Skeletal muscle tissue (tissue), 4 donors: Measurements from ENCODE around the gene PRSS27. TPM values are rescaled to one million over a fixed set of nuclear protein-coding genes. Genes with fewer than 3 reads are reported as not detected.

Experiments
- H3K27ac ChIP-seq: one replicate; pipeline ENCODE4 v1.7.0; 2013; ENCODE audit warnings: mild to moderate bottlenecking, low read depth, low read length, inconsistent platforms
- H3K27me3 ChIP-seq, 3 donors: one replicate each; pipeline ENCODE4 v1.7.0; 2013; ENCODE audit warnings: low read length in 3 of 3; ENCODE audit not compliant: control insufficient read depth in 3 of 3, insufficient read depth in 3 of 3
- H3K36me3 ChIP-seq, 3 donors: one replicate each; pipeline ENCODE4 v1.7.0; 2013; ENCODE audit warnings: low read length in 3 of 3; ENCODE audit not compliant: control insufficient read depth in 3 of 3, insufficient read depth in 3 of 3
- H3K4me1 ChIP-seq, 3 donors: one replicate each; pipeline ENCODE4 v1.7.0; 2013; ENCODE audit warnings: low read length in 3 of 3, mild to moderate bottlenecking in 3 of 3; ENCODE audit not compliant: control insufficient read depth in 3 of 3, insufficient read depth in 3 of 3
- H3K4me3 ChIP-seq, 3 donors: one replicate each; pipeline ENCODE4 v1.7.0; 2013; ENCODE audit warnings: low read length in 3 of 3
- H3K9ac ChIP-seq, 3 donors: one replicate each; pipeline ENCODE4 v1.7.0; 2013; ENCODE audit warnings: low read length in 3 of 3, mild to moderate bottlenecking in 3 of 3, moderate library complexity in 2 of 3, low read depth in 1 of 3
- H3K9me3 ChIP-seq, 3 donors: one replicate each; pipeline ENCODE4 v1.7.0; 2013; ENCODE audit warnings: low read length in 3 of 3; ENCODE audit not compliant: control insufficient read depth in 3 of 3
- total RNA-seq: library from RNA; depleted of rRNA; stranded (reverse); fragments of >200 nt; gene quantifications from one replicate; pipeline ENCODE4 v1.2.3, GENCODE V29; 2014
- donor health status: Osteomylitis.

PRSS27 gene
- total RNA-seq, 1 donor from 2014 or later, result not detected

DNA sequence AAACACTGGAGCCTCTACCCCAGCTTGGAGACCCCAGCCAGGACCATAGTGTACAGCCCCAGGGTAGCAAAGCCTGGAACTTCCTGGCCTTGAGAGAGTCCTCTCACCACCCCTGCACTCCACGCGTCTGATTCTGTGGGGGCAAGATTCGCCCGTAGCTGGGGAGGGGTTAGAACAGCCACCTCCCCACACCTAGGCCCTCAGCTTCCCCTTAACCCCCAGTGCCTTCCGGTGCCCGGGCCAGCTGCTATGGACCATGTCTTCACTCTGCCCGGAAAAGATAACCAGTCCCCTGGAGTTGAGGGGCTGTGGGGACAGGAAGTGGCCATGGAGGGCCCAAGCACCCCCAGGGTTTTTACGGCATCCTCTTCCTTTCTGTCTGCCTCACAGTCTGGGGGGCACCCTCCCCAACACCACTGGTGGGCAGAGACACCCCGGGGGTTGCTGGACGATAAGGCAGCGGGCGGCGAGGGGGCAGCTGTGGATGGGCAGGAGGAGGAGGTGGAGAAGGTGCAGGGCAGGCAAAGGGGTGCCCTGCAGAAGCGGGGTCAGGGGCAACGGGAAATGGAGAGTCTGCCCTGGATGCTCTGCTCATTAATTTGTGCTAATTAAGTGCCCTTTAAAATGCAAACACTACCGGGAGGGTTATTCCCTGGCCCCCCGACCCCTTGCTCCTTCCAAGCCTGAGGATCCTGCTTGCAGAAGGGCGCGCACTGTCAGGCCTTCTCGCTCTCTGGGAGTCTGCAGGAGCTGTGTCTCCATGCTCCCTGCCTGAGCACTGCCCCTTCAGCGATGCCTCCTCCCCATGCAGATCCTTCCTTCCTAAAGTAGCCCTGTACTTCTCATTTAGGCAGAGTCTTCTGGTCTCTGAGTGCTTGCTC is 2.4 kb downstream of the PRSS27 start:
- H3K27ac ChIP-seq, result no peak overlapping the region
- no peaks in the 10 kb centered on the region for H3K36me3 ChIP-seq
- H3K4me3 ChIP-seq, result no peak overlapping the region
- no peak overlapping the region for H3K9ac ChIP-seq
- no peaks in the 10 kb centered on the region for H3K9me3 ChIP-seq
- H3K4me1 ChIP-seq, result peaks cover 10 to 18% (median 16%) of the 10 kb centered on the region in 3 donors
- H3K27me3 ChIP-seq, result peaks cover 5 to 15% (median 5%) of the 10 kb centered on the region in 3 donors

DNA sequence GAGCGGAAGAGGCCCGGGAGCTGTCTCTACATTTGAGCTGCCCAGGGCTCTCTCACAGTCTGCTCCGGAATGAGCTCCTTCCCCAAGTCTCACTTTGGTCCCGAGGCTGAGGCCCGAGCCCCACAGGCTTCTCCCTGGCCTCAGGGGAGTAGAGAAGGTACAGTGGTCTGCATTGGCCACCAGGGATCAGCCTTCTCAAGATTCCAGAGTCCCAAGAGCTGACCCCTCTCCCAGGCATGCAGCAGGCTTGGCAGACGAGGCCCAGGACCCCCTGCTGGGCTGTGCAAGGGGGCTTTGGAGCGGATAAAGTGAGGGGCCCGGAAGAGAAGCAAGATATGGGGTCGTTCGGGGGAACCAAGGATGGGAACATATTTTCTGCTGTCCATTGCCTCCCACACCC is 3.1 kb downstream of the PRSS27 start:
- H3K9ac ChIP-seq, result no peak overlapping the region
- H3K4me3 ChIP-seq, result no peak overlapping the region
- H3K4me1 ChIP-seq, result peaks cover 10 to 18% (median 16%) of the 10 kb centered on the region in 3 donors
- H3K27ac ChIP-seq, result no peak overlapping the region
- no peaks in the 10 kb centered on the region for H3K36me3 ChIP-seq
- H3K9me3 ChIP-seq, result no peaks in the 10 kb centered on the region
- peaks cover 5 to 15% (median 5%) of the 10 kb centered on the region in 3 donors for H3K27me3 ChIP-seq

DNA sequence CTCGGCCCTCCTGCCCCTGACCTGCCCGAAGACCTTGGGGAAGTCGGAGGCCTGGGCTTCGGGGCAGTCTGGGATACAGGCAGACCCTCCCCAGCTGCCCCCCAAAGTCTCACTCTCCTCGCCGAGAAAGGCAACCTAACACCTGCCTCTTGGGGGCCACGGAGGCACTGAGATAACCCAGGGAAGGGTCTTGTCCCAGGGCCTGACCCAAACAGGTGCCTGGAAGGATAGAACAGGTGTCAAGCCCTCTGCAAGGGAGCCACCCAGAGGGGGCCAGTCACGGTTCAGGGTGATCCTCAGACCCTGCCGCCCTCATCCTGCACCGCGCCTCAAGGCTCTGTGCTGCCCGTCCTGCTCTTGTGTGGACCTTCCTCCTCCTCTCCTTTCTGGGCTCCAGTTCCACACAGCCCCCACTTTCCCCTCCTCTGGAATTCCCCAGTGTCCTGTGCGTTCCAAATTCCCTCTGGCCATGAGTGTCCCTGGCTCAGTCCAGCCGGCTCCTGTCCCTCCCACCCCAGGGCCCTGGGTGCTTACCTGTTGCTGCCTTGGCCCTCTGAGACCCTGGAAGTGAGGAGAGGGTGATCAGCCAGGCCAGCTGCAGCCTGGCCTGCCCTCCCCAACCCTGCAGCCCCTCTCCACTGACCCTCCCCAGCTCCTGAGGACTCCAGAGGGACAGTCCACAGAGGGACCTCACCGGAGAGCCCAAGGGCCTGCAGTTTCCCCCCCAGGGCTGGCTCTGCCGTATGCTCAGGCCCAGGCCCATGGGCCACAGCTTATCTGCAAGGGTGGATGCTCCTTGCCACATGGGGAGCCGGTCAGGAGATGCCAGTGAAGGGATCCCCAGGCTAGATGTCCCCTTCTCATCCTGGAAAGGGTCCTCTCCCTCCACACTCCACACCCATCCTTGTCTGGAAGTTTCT is 3.8 kb downstream of the PRSS27 start:
- Histone ChIP-seq H3K9me3 (no peaks in the 10 kb centered on the region), H3K27me3 (peaks cover 5 to 15% (median 5%) of the 10 kb centered on the region in 3 donors), H3K27ac (no peak overlapping the region), H3K4me1 (peaks cover 10 to 18% (median 16%) of the 10 kb centered on the region in 3 donors), H3K36me3 (no peaks in the 10 kb centered on the region), H3K9ac (no peak overlapping the region), H3K4me3 (no peak overlapping the region)

DNA sequence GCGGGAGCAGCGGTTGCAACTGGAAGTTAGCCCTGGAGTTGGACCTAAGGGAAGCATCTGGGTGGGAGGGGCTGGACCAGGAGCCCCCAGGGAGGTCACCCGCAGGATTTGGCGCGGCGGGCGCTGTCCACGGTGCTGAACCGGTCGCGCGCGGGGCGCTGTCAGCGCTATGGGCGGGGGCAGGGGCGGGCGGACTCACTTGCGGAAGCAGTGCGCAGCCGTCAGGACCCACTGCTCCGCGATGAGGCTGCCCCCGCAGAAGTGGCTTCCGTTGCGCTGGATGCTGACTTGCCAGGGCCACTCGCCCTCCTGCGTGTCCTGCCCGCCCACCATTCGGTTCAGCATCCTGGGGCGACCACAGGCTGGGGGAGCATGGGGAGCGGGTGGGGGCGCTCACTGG is 4.5 kb downstream of the PRSS27 start:
- Histone ChIP-seq H3K27me3 (peaks cover 5 to 15% (median 5%) of the 10 kb centered on the region in 3 donors), H3K36me3 (no peaks in the 10 kb centered on the region), H3K9ac (no peak overlapping the region), H3K4me3 (no peak overlapping the region), H3K4me1 (peaks cover 10 to 18% (median 16%) of the 10 kb centered on the region in 3 donors), H3K27ac (no peak overlapping the region), H3K9me3 (no peaks in the 10 kb centered on the region)

DNA sequence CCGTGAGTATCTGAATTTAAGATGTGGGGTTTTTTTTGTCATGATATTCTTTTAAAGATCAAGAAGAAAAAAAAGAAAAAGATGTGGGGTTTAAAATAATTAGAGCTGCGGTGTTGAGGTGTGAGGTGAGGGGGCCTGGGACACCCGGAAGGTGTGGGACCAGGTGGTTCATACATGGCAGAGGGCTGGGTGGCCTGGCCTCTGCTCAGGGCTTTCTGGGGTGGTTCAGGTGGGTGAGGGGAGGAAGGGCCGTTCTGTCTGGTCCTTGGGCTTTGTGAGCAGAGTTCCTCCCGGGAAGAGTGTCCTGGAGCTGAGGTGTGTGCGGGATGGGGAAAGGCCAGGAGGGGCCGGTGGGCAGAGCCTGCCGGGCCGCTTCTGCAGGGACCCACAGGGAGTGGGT is 5.0 kb downstream of the PRSS27 start:
- no peak overlapping the region for H3K4me3 ChIP-seq

DNA sequence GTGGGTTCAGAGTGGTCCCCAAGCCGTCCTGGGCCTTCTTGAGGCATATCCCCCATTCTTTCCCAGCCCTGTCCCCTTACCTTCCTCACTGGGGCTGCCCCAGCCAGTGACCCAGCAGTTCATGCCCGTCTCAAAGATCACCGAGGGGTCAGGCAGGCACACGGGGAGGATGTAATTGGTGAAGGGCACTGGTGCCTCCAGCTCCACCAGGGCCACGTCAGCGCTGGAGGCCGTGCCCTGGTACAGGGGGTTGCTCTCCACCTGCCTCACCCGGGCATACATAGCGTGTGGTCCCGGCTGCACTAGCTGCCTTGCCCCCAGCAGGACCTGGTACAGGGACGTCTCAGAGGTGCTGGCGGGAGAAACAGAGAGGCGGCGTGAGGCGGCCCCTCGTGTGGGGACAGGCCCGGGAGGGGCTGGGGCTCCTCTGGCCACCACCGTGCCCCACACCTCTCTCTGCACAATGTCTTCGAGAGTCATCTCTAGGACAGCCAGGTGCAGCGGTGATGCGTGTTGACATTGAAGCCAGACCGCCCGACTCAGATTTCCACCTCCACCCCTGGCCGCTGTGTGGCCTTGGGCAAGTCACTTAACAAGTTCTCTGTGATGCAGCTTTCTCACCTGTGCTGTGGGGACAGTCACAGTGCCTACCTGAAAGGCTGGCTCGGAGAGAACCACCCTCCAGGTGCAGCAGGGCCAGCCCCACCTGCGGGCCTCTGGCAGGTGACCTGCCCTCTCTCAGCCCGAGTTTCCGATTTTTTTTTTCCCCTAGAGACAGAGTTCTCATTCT is 5.8 kb downstream of the PRSS27 start:
- Histone ChIP-seq H3K4me1 (peaks cover 3 to 7% (median 5%) of the 10 kb centered on the region in 3 donors), H3K27me3 (peaks cover 5 to 15% (median 5%) of the 10 kb centered on the region in 3 donors), H3K4me3 (no peak overlapping the region), H3K9me3 (no peaks in the 10 kb centered on the region), H3K9ac (no peak overlapping the region), H3K36me3 (peaks cover 0 to under 1% (median 0%) of the 10 kb centered on the region in 3 donors), H3K27ac (no peak overlapping the region)

More for the DNA sequence above, 5.0 kb downstream of the PRSS27 start:
- peaks cover 5 to 15% (median 5%) of the 10 kb centered on the region in 3 donors for H3K27me3 ChIP-seq
- no peaks in the 10 kb centered on the region for H3K36me3 ChIP-seq
- H3K27ac ChIP-seq, result no peak overlapping the region
- H3K4me1 ChIP-seq, result peaks cover 10 to 16% (median 14%) of the 10 kb centered on the region in 3 donors
- no peaks in the 10 kb centered on the region for H3K9me3 ChIP-seq
- no peak overlapping the region for H3K9ac ChIP-seq

DNA sequence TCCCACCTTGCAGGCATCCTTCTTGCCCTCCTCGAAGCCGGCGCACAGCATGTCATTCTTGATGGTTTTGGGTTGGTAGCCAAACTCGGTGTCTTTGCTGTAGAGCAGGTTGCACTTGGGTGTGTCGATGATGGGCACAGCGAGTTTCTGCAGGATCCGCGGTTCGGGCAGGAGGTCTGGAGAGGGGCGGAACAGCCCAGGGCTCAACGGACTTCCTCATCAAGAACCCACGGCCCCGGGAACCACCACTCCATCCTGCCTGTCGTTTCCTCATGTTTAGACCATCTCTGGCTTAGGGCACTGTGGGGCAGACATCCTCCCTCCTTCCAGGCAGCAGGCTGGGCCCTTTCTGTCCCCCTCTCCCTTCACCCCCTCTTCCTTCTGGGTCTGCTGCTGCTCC is 6.5 kb downstream of the PRSS27 start:
- Histone ChIP-seq H3K36me3 (peaks cover under 1 to 2% (median 2%) of the 10 kb centered on the region in 3 donors), H3K9ac (no peak overlapping the region), H3K9me3 (no peaks in the 10 kb centered on the region)

DNA sequence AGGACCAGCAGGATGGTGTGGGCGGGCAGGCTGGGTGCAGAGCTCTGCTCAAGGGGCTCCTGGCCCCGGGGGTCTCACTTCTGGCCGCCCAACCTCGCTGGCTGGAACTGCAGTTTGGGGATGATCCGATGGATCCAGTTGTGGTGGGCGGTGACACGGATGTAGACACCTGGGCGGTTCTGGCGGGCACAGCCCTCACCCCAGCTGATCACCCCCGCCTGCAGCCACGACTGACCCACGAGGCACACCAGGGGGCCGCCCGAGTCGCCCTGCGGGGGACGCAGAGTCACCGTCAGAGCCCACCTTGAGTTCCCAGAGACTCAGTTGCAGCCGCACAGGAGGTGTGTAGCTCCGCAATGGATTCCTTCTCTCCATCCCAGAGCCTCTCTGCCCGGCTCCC is 7.5 kb downstream of the PRSS27 start:
- H3K9me3 ChIP-seq, result no peaks in the 10 kb centered on the region
- peaks cover 10 to 12% (median 11%) of the 10 kb centered on the region in 3 donors for H3K36me3 ChIP-seq
- no peak overlapping the region for H3K27ac ChIP-seq
- no peaks in the 10 kb centered on the region for H3K4me1 ChIP-seq
- H3K27me3 ChIP-seq, result peaks cover 5 to 15% (median 5%) of the 10 kb centered on the region in 3 donors
- H3K9ac ChIP-seq, result no peak overlapping the region
- no peak overlapping the region for H3K4me3 ChIP-seq

More for the DNA sequence above, 6.5 kb downstream of the PRSS27 start:
- Histone ChIP-seq H3K4me1 (peaks cover 0 to under 1% (median 0%) of the 10 kb centered on the region in 3 donors), H3K27ac (no peak overlapping the region), H3K4me3 (no peak overlapping the region), H3K27me3 (peaks cover 5 to 15% (median 5%) of the 10 kb centered on the region in 3 donors)

DNA sequence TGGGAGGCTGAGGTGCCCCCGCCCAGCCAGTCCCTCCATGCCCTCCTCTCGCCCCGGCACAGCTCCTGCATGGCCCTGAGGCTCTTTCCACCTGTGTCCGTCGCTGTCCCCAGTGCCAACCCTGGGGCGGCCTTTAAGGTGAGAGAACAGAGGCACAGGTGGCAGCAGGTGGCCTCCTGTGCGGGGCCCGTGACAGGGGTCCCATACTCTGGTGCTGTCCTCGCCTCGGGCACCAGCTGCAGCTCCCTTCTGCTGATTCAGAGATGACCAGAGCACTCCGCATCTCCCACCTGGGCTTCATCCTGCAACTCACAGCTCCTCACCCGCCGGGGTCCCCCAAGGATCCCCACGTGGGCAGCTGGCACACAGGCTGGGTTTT is 8.0 kb downstream of the PRSS27 start:
- Histone ChIP-seq H3K36me3 (peaks cover 14 to 16% (median 15%) of the 10 kb centered on the region in 3 donors), H3K4me1 (no peaks in the 10 kb centered on the region), H3K27me3 (peaks cover 5 to 15% (median 5%) of the 10 kb centered on the region in 3 donors), H3K9ac (no peak overlapping the region), H3K4me3 (no peak overlapping the region), H3K27ac (no peak overlapping the region), H3K9me3 (no peaks in the 10 kb centered on the region)
